HS-27A (cell line): Measurements from ENCODE around the gene SLC49A4.

Experiments used
- DNase-seq: peaks from one replicate; pipeline ENCODE4 v3.0.0-alpha.2; 2012; ENCODE audit warnings: low read depth, missing footprints

Gene SLC49A4

GRCh38 chr3:122908251-122908650, 113.4 kb downstream of the SLC49A4 start:
- DNase-seq, result no peak

GRCh38 chr3:122911901-122912300, 117.0 kb downstream of the SLC49A4 start:
- no peak for DNase-seq

- DNase-seq, result no peak
These were observed 118.1 kb downstream of the SLC49A4 start for GRCh38 chr3:122912772-122913538.

- no peak for DNase-seq
These were observed 118.8 kb downstream of the SLC49A4 start for GRCh38 chr3:122913539-122914100.

GRCh38 chr3:122915300-122916055, 120.6 kb downstream of the SLC49A4 start:
- no peak for DNase-seq

GRCh38 chr3:122916084-122916483, 121.2 kb downstream of the SLC49A4 start:
- DNase-seq, result no peak

- DNase-seq, result no peak
These were observed 121.7 kb downstream of the SLC49A4 start for GRCh38 chr3:122916580-122916979.

- DNase-seq, result no peak
These were observed 122.5 kb downstream of the SLC49A4 start for GRCh38 chr3:122917412-122917811.

GRCh38 chr3:122918576-122919290, 123.9 kb downstream of the SLC49A4 start:
- no peak for DNase-seq

GRCh38 chr3:122919291-122919610, 124.4 kb downstream of the SLC49A4 start:
- DNase-seq, result no peak

GRCh38 chr3:122920986-122921385, 126.1 kb downstream of the SLC49A4 start:
- DNase-seq, result no peak

- DNase-seq, result no peak
These were observed 127.2 kb downstream of the SLC49A4 start for GRCh38 chr3:122921791-122922651.

- DNase-seq, result no peak
These were observed 128.7 kb downstream of the SLC49A4 start for GRCh38 chr3:122923611-122924010.

- no peak for DNase-seq
These were observed 129.2 kb downstream of the SLC49A4 start for GRCh38 chr3:122924056-122924455.

GRCh38 chr3:122925756-122926155, 130.9 kb downstream of the SLC49A4 start:
- DNase-seq, result no peak

- no peak for DNase-seq
These were observed 131.5 kb downstream of the SLC49A4 start for GRCh38 chr3:122926322-122926721.

- no peak for DNase-seq
These were observed 131.9 kb downstream of the SLC49A4 start for GRCh38 chr3:122926811-122927210.

- no peak for DNase-seq
These were observed 132.9 kb downstream of the SLC49A4 start for GRCh38 chr3:122927726-122928125.

GRCh38 chr3:122928396-122929187, 133.7 kb downstream of the SLC49A4 start:
- DNase-seq, result no peak

- DNase-seq, result no peak
These were observed 134.6 kb downstream of the SLC49A4 start for GRCh38 chr3:122929188-122930062.
